K562 (cell line): ENCODE measurements around the gene KCNJ10. TPM values are rescaled to one million over a fixed set of nuclear protein-coding genes. Genes with fewer than 3 reads are reported as not detected.

ENCODE experiments used
- ATAC-seq: fragments of 200-7000 bp; cut with Tn5 transposase; 3 replicates; pipeline ENCODE4 v1.9.1; 2020; ENCODE audit warnings: moderate library complexity
- BruUV-seq: library from RNA; stranded (reverse); fragments of 400-500 nt; replicated peaks from 2 replicates; lab custom pipeline; 2021; lab: Mats Ljungman, UMichigan
- CTCF ChIA-PET: fragments of 300-600 bp; formaldehyde crosslinking; extraction: SDS; loops from one replicate; lab custom pipeline; 2021; ENCODE audit warnings: low intra/inter-chr PET ratio; lab: Yijun Ruan, JAX
- POLR2A ChIA-PET: fragments of 300-600, 350-650 bp; sonication (Branson Sonifier 250); formaldehyde crosslinking; extraction: SDS; loops from one replicate; lab custom pipeline; 2021; ENCODE audit warnings: antibody characterized with exemption, inconsistent platforms; lab: Yijun Ruan, JAX
- DNase-seq, 4 experiments: peaks; one replicate each; pipeline versions ENCODE4 v3.0.0 to v3.0.0-alpha.2; 2011 to 2018; ENCODE audit warnings: low spot score in 3 of 4, mixed read lengths in 3 of 4; ENCODE audit errors: extremely low read depth in 1 of 4
- FAIRE-seq: peaks from 2 replicates; lab custom pipeline; 2011; peaks lifted over from hg19 to GRCh38; lab: Jason Lieb, UNC
- H2AFZ ChIP-seq: 2 replicates; pipeline ENCODE4 v1.6.0; 2011; ENCODE audit warnings: low read depth, low read length, control low read depth, inconsistent platforms
- H3K27ac ChIP-seq: fragments of 200-600 bp; 3 replicates; pipeline ENCODE4 v1.8.0; 2011; ENCODE audit warnings: low read depth, mild to moderate bottlenecking, control low read depth, inconsistent platforms, low read length, moderate library complexity, mixed read lengths; ENCODE audit errors: extremely low read depth
- H3K27me3 ChIP-seq, 2 experiments: fragments of 300-600 bp in 1 of 2; 2 replicates in 1 of 2; 3 replicates in 1 of 2; pipeline versions ENCODE4 v1.6.0 to v1.8.0; 2011; ENCODE audit warnings: inconsistent platforms in 2 of 2, low read length in 2 of 2, mild to moderate bottlenecking in 1 of 2, mixed read lengths in 1 of 2, moderate library complexity in 1 of 2; ENCODE audit not compliant: control insufficient read depth in 2 of 2, insufficient read depth in 2 of 2
- H3K36me3 ChIP-seq: fragments of 300-600 bp; 3 replicates; pipeline ENCODE4 v1.8.0; 2011; ENCODE audit warnings: mild to moderate bottlenecking, low read length, inconsistent platforms; ENCODE audit not compliant: control insufficient read depth, insufficient read depth
- H3K4me1 ChIP-seq, 2 experiments: fragments of 200-600 bp in 1 of 2; replicated peaks in 1 of 2; 2 replicates in 1 of 2; 3 replicates in 1 of 2; pipeline versions ENCODE4 v1.5.1 to v1.8.0; 2011; ENCODE audit warnings: inconsistent platforms in 2 of 2, low read length in 2 of 2, mild to moderate bottlenecking in 1 of 2, mixed read lengths in 1 of 2, moderate library complexity in 1 of 2; ENCODE audit not compliant: control insufficient read depth in 2 of 2, insufficient read depth in 2 of 2
- H3K4me2 ChIP-seq: 2 replicates; pipeline ENCODE4 v1.6.1; 2011; ENCODE audit warnings: low read length, control low read depth, inconsistent platforms, mixed read lengths; ENCODE audit not compliant: insufficient read depth
- H3K4me3 ChIP-seq: fragments of 200-600 bp; sonication (generic), shearing (Covaris generic); 2 replicates; pipeline ENCODE4 v1.5.1; 2016; ENCODE audit warnings: control low read depth, inconsistent platforms
- H3K79me2 ChIP-seq: fragments of 200-600 bp; 3 replicates; pipeline ENCODE4 v1.8.0; 2011; ENCODE audit warnings: low read length, inconsistent platforms; ENCODE audit not compliant: control insufficient read depth, insufficient read depth
- H3K9ac ChIP-seq, 2 experiments: 2 replicates each; pipeline versions ENCODE4 v1.6.0 to v1.6.1; 2011; ENCODE audit warnings: low read depth in 2 of 2, low read length in 2 of 2, control low read depth in 1 of 2, inconsistent platforms in 1 of 2, mild to moderate bottlenecking in 1 of 2, mixed read lengths in 1 of 2; ENCODE audit not compliant: insufficient read depth in 1 of 2
- H3K9me1 ChIP-seq: one replicate; pipeline ENCODE4 v1.6.0; 2011; ENCODE audit warnings: inconsistent platforms, mild to moderate bottlenecking, low read length, moderate library complexity; ENCODE audit not compliant: control insufficient read depth, insufficient read depth
- H3K9me3 ChIP-seq: replicated peaks from 2 replicates; pipeline ENCODE4 v1.5.1; 2011; ENCODE audit warnings: low read depth, low read length, inconsistent platforms; ENCODE audit not compliant: control insufficient read depth, insufficient read depth
- H4K20me1 ChIP-seq: replicated peaks from 2 replicates; pipeline ENCODE4 v1.6.1; 2011; ENCODE audit warnings: low read length, inconsistent platforms, mixed read lengths; ENCODE audit not compliant: control insufficient read depth, insufficient read depth
- XRCC4 ChIP-seq: IDR thresholded peaks from one replicate; pipeline ENCODE4 v1.6.1; 2011; ENCODE audit not compliant: insufficient read depth, insufficient read length; ENCODE audit errors: extremely low read depth
- ZBTB9 ChIP-seq: fragments of 450-650 bp; formaldehyde crosslinking; IDR thresholded peaks from 2 replicates; pipeline ENCODE4 v1.4.0; 2020; ENCODE audit warnings: mild to moderate bottlenecking, moderate library complexity
- ZNF639 ChIP-seq, 2 experiments: fragments of 200-800 bp in 1 of 2; sonication (Bioruptor generic) in 1 of 2; sonication (generic) in 1 of 2; formaldehyde crosslinking in 1 of 2; IDR thresholded peaks in 1 of 2; conservative IDR thresholded peaks in 1 of 2; 2 replicates each; pipeline versions ENCODE4 v1.5.0 to v1.6.1; 2016 to 2020; ENCODE audit warnings: missing compliant biosample characterization in 1 of 2, missing genetic modification characterization in 1 of 2, missing genetic modification reagents in 1 of 2
- ZNF717 ChIP-seq: fragments of 250-450 bp; sonication (Bioruptor Pico); IDR thresholded peaks from 2 replicates; pipeline ENCODE4 v1.5.0; 2021
- ZNF77 ChIP-seq: fragments of 250-450 bp; sonication (Bioruptor Pico); IDR thresholded peaks from 2 replicates; pipeline ENCODE4 v1.5.0; 2020
- WGBS: fragments of 100-300 bp; shearing (Covaris generic); methylation state at CpG from one replicate; pipeline ENCODE4 v1.1.6; 2016; ENCODE audit warnings: low coverage, mixed read lengths; ENCODE audit not compliant: insufficient coverage; ENCODE audit errors: missing lambda C conversion rate; 5-methylcytosine and 5-hydroxymethylcytosine counted together
- in situ Hi-C: fragments of 300-500 bp; cut with MboI; formaldehyde crosslinking; loops from 4 replicates; pipeline ENCODE4 v1.15.0; 2018; ENCODE audit warnings: inconsistent platforms, mixed read lengths
- intact Hi-C: fragments of 100-400 bp; cut with micrococcal nuclease; formaldehyde crosslinking; loops from 2 replicates; pipeline ENCODE4 v1.14.2; 2022
- polyA plus RNA-seq, 8 experiments: library from polyadenylated mRNA; depleted of rRNA in 4 of 8; stranded (reverse) in 5 of 8; unstranded in 3 of 8; fragments of >200 nt; fragmentation: Nextera tagmentation in 2 of 8; fragmentation: Illumina TruSeq in 1 of 8; extraction: Ambion mirVana in 2 of 8; extraction: Trizol in 1 of 8; gene quantifications; 2 replicates each; pipeline versions ENCODE4 v1.2.1 to v1.2.3, GENCODE V29; 2011 to 2014; ENCODE audit warnings: inconsistent platforms in 1 of 8, missing spikeins in 1 of 8
- total RNA-seq, 7 experiments: library from RNA; depleted of rRNA in 6 of 7; stranded (reverse); fragments of >200 nt in 6 of 7; fragmentation: Illumina TruSeq in 2 of 7; extraction: Trizol in 2 of 7; gene quantifications; 2 replicates each; pipeline versions ENCODE4 v1.2.1 to v1.2.3, GENCODE V29; 2011 to 2021; ENCODE audit warnings: low replicate concordance in 1 of 7

Gene KCNJ10
- total and polyA plus RNA-seq, 9 of the 15 experiments (the other 6 are each of a cell fraction or from before 2014, with no cell fraction given): 0.06 to 0.11 TPM; not detected in 7

DNA sequence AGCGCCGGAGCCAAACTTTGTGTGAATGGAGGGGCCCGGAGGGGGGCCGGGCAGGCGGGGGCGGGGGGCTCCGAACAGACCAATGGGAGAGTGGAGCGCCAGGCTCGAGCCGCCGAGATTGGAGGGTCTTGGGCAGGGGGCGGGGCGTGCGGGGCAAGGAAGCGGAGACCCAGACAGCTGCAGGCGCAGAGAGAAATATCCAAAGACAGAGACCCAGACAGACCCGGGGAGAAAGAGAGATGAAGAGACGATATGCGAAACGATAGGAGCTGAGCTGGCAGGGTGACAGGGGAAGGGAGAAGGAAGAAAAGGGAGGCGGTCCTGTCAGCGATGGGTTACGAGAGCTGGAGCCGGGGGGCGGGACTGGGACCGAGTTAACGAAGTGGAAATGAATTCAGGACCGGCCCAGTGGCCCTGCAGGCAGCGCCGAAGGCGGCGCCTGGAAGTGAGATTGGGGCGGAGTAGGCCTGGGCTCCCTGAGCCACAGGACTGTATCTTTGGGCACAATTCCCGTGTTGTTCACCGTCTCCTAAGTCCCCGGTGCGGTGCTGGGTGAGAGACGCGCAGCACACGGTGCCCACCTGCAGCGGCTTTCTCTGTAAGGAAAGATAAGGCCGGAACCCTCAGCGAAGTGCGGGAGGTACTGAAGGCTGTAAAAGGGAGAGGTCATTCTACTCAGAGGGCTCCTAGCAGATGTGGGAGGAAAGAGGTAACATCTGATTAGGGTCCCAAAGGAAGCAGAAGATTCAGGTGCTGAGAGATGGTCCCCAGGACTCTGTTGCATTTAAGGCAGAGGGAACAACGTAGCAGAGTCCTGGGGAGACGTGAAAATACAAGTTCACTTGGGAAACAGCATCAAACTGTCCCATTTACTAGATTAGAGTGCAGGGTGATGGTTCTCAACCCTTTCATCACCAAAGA, 543 bp upstream of the KCNJ10 start (continued):
- no peak for TF ChIP-seq ZNF717 (CRISPR knock-in tag)
- no peak for TF ChIP-seq ZBTB9 (CRISPR knock-in tag)

DNA sequence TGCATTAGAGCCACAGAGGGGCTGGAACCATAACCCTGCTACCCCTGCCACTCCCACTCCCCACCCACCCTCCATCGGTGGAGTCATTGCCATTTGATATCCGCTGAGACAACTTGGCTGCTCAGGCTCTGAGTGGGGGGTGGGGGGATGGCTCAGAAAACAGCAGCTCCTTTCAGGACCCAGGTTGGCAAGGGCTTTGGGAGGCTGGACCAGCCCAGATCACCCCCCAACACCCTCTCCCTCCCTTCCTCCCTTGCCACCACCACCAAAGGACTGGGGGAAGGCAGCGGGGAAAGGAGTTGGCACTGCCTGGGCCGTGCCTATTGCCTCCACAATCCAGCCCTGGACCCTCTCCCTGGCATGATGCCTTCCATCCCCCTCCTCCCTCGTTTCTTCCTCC, 1.7 kb downstream of the KCNJ10 start:
- FAIRE-seq (no peak), ATAC-seq (no peak), DNase-seq (no peak)
- intact Hi-C loops: no loop called here
- no peak for TF ChIP-seq ZNF77 (CRISPR knock-in tag)
- TF ChIP-seq ZNF639 (CRISPR knock-in tag; conservative IDR thresholded peaks at IDR 0.05 in 1 of 2, IDR thresholded peaks at IDR 0.05 in 1 of 2): no peak
- no peak for TF ChIP-seq XRCC4
- H3K27ac ChIP-seq: no peak overlapping the region
- in situ Hi-C loops: no loop called here
- peaks cover 0 to 13% of the 10 kb centered on the region in 2 experiments; a peak in 3 of 5 replicates for H3K4me1 ChIP-seq
- H3K4me3 ChIP-seq: no peak overlapping the region
- no peaks in the 10 kb centered on the region; the same call in 1 of the 2 replicates for H4K20me1 ChIP-seq
- no peaks in the 10 kb centered on the region for H3K9me3 ChIP-seq
- H3K36me3 ChIP-seq: no peaks in the 10 kb centered on the region
- H3K9me1 ChIP-seq: no peaks in the 10 kb centered on the region
- ChIA-PET POLR2A (interaction anchor here (0.7 to 1.2 kb wide), 4 partner anchors 10 to 402 kb away, joined by 3 to 8 read pairs (median 3); no protein-coding TSS in a partner anchor), CTCF (no interaction called here)
- 3% methylated on average over 5 of the region's 5 CpGs for WGBS
- no peaks in the 10 kb centered on the region for H3K79me2 ChIP-seq
- no peak overlapping the region for H2AFZ ChIP-seq
- peaks cover 14 to 52% of the 10 kb centered on the region in 2 experiments; a peak in 4 of 5 replicates for H3K27me3 ChIP-seq
- H3K9ac ChIP-seq: no peak overlapping the region
- no TSS peak for BruUV-seq
- no peak overlapping the region for H3K4me2 ChIP-seq
